Uterus (tissue), 4 donors: ENCODE data around the gene NAA10. TPM values are rescaled to one million over a fixed set of nuclear protein-coding genes. Genes with fewer than 3 reads are reported as not detected.

Source experiments
- DNase-seq, 2 donors: peaks; one replicate each; pipeline ENCODE4 v3.0.0-alpha.2; 2019 to 2020
- H3K27ac ChIP-seq, 2 donors: fragments of 200-600 bp; sonication (generic); 1 replicate in 1 of 2; 2 replicates in 1 of 2; pipeline ENCODE4 v1.5.1; 2016 to 2018
- H3K27me3 ChIP-seq, 2 donors: fragments of 200-600 bp; sonication (generic); one replicate each; pipeline ENCODE4 v1.5.1; 2018 to 2019; ENCODE audit warnings: control low read depth in 1 of 2
- H3K36me3 ChIP-seq, 2 donors: fragments of 200-600 bp; sonication (generic); one replicate each; pipeline ENCODE4 v1.5.1; 2019; ENCODE audit warnings: control low read depth in 1 of 2
- H3K4me1 ChIP-seq, 2 donors: fragments of 200-600 bp; sonication (generic); one replicate each; pipeline ENCODE4 v1.5.1; 2018 to 2019; ENCODE audit warnings: control low read depth in 1 of 2
- H3K4me3 ChIP-seq, 2 donors: fragments of 200-600 bp; sonication (generic); 1 replicate in 1 of 2; 2 replicates in 1 of 2; pipeline ENCODE4 v1.5.1; 2018 to 2019; ENCODE audit warnings: mild to moderate bottlenecking in 1 of 2
- H3K9me3 ChIP-seq, 2 donors: fragments of 200-600 bp; sonication (generic); one replicate each; pipeline ENCODE4 v1.5.1; 2019; ENCODE audit warnings: control low read depth in 1 of 2
- POLR2A ChIP-seq, 2 donors: fragments of 450-650 bp; IDR thresholded peaks; one replicate each; pipeline ENCODE4 v1.6.1; 2016; ENCODE audit warnings: antibody characterized with exemption in 2 of 2, mild to moderate bottlenecking in 1 of 2, moderate library complexity in 1 of 2
- intact Hi-C: fragments of 100-400 bp; cut with DNase I; formaldehyde crosslinking; loops from one replicate; pipeline ENCODE4 v1.15.1; 2023; ENCODE audit warnings: low total_unique reads
- total RNA-seq, 4 donors: library from RNA; depleted of rRNA in 3 of 4; stranded (reverse); fragments of >200 nt in 3 of 4; gene quantifications; one replicate each; pipeline versions ENCODE4 v1.1.0 to v1.2.4, GENCODE V29; 2014 to 2023
- TF ChIP-seq, protein P1 (sequence below), 4 experiments: fragments of 200-600 bp in 2 of 4; fragments of 450-650 bp in 2 of 4; sonication (generic) in 2 of 4; IDR thresholded peaks; one replicate each; pipeline ENCODE4 v1.5.1; 2016 to 2019; ENCODE audit warnings: antibody characterized with exemption in 4 of 4, mild to moderate bottlenecking in 2 of 4, moderate library complexity in 1 of 4
- donor health status: DM: yes; HTN: yes; CAD: no.

Gene NAA10
- total RNA-seq, 4 donors from 2014 or later = 37.9 to 198 (median 109) TPM

DNA sequence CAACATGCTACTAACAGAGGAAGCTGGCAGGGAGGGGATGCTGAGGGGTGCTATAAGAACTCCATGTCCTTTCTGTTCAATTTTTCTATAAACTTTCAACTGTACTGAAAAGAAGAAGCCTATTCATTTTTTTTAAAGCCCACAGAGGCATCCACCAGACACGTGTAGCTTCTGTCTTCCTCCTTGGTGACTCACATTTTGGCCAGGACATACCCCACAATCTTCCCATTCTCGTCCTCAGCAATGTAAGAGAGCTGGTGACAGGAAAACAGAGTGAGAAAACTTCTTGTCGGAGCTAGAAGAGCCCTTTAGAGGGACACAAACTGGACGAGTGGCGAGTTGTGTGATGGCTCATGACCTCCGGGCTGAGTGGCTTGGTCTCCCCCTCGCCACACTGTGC is 1.1 kb downstream of the NAA10 start:
- Histone ChIP-seq H3K27ac (no peak overlapping the region), H3K4me3 (peak overlapping the region; percentile 31 to 82), H3K4me1 (peaks cover 0 to 5% of the 10 kb centered on the region in 2 donors), H3K27me3 (no peaks in the 10 kb centered on the region), H3K9me3 (no peaks in the 10 kb centered on the region), H3K36me3 (no peaks in the 10 kb centered on the region)
- TF ChIP-seq, protein P1, sequence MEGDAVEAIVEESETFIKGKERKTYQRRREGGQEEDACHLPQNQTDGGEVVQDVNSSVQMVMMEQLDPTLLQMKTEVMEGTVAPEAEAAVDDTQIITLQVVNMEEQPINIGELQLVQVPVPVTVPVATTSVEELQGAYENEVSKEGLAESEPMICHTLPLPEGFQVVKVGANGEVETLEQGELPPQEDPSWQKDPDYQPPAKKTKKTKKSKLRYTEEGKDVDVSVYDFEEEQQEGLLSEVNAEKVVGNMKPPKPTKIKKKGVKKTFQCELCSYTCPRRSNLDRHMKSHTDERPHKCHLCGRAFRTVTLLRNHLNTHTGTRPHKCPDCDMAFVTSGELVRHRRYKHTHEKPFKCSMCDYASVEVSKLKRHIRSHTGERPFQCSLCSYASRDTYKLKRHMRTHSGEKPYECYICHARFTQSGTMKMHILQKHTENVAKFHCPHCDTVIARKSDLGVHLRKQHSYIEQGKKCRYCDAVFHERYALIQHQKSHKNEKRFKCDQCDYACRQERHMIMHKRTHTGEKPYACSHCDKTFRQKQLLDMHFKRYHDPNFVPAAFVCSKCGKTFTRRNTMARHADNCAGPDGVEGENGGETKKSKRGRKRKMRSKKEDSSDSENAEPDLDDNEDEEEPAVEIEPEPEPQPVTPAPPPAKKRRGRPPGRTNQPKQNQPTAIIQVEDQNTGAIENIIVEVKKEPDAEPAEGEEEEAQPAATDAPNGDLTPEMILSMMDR (IDR thresholded peaks at IDR 0.05) = no peak
- TF ChIP-seq POLR2A (IDR thresholded peaks at IDR 0.05) = no peak
- DNase-seq = no peak
- intact Hi-C loops = no loop called here

DNA sequence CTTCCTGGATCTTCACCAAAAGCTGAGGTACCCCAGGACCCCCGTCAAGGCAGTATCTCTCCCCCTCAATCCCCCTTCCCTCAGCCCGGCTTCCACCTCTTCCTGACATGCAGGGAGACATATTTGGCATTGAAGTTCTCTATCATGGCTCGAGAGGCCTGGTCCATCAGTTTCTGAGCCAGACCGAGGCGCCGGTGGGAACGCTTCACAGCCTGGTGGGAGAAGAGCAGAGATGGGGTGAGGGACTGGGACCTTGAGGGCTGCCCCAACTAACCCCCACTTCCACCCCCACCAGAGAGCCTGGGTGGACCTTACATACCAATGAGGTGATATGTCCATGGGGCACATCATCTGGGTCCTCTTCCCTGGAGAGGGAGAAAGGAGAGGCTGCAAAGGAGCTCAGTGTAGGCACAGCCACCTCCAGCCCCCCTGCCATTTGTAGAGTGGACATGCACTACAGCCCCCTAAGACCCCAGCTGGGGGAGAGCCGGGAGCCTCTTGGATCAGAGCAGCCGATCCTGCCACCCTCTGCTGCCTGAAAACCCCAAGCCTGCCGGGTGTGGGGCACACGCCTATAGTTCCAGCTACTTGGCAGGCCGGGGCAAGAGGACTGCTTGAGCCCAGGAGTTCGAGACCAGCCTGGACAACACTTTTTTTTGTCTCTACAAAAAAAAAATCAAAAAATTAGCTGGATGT is 2.5 kb downstream of the NAA10 start:
- no peak for DNase-seq
- TF ChIP-seq, protein P1 (IDR thresholded peaks at IDR 0.05) = no peak
- TF ChIP-seq POLR2A (IDR thresholded peaks at IDR 0.05) = no peak
- peaks cover under 1 to 5% of the 10 kb centered on the region in 2 donors for H3K4me1 ChIP-seq

GRCh38 chrX:153931748-153932147 is 3.1 kb downstream of the NAA10 start:
- Histone ChIP-seq H3K36me3 (no peaks in the 10 kb centered on the region), H3K27ac (no peak overlapping the region), H3K4me3 (no peak overlapping the region), H3K27me3 (no peaks in the 10 kb centered on the region), H3K9me3 (no peaks in the 10 kb centered on the region), H3K4me1 (peaks cover 4 to 8% of the 10 kb centered on the region in 2 donors)
- intact Hi-C loops = no loop called here
- TF ChIP-seq, protein P1 (IDR thresholded peaks at IDR 0.05) = no peak
- no peak for TF ChIP-seq POLR2A (IDR thresholded peaks at IDR 0.05)
- no peak for DNase-seq

More for the DNA sequence above, 2.5 kb downstream of the NAA10 start:
- H3K27me3 ChIP-seq = no peaks in the 10 kb centered on the region
- H3K9me3 ChIP-seq = no peaks in the 10 kb centered on the region
- intact Hi-C loops = no loop called here
- H3K36me3 ChIP-seq = no peaks in the 10 kb centered on the region
- H3K27ac ChIP-seq = no peak overlapping the region
- no peak overlapping the region for H3K4me3 ChIP-seq

GRCh38 chrX:153931151-153931550 is 3.7 kb downstream of the NAA10 start:
- Histone ChIP-seq H3K27ac (no peak overlapping the region), H3K9me3 (no peaks in the 10 kb centered on the region), H3K4me1 (peaks cover 4 to 8% of the 10 kb centered on the region in 2 donors), H3K4me3 (no peak overlapping the region), H3K27me3 (no peaks in the 10 kb centered on the region), H3K36me3 (no peaks in the 10 kb centered on the region)
- no peak for TF ChIP-seq POLR2A (IDR thresholded peaks at IDR 0.05)
- TF ChIP-seq, protein P1 (IDR thresholded peaks at IDR 0.05) = no peak
- no peak for DNase-seq
- intact Hi-C loops = no loop called here

- TF ChIP-seq POLR2A (IDR thresholded peaks at IDR 0.05) = no peak
- TF ChIP-seq, protein P1 (IDR thresholded peaks at IDR 0.05) = no peak
- no peaks in the 10 kb centered on the region for H3K27me3 ChIP-seq
- H3K36me3 ChIP-seq = no peaks in the 10 kb centered on the region
- no peaks in the 10 kb centered on the region for H3K9me3 ChIP-seq
- H3K4me3 ChIP-seq = no peak overlapping the region
- no peak for DNase-seq
- H3K4me1 ChIP-seq = peaks cover 4 to 8% of the 10 kb centered on the region in 2 donors
- no peak overlapping the region for H3K27ac ChIP-seq
- intact Hi-C loops = no loop called here
Observed at GRCh38 chrX:153930011-153930910, 4.6 kb downstream of the NAA10 start.
